Type B pancreatic cell (in vitro differentiated cells): ENCODE results near the gene VAV2. TPM values are rescaled to one million over a fixed set of nuclear protein-coding genes. Genes with fewer than 3 reads are reported as not detected.

Experiments
- DNase-seq: peaks from one replicate; pipeline ENCODE4 v3.0.0; 2021; ENCODE audit warnings: mixed read lengths; ENCODE audit not compliant: unreplicated experiment; ENCODE audit errors: extremely low spot score
- H3K27ac Mint-ChIP-seq: 2 replicates; pipeline ENCODE4 v1.8.0; 2021; ENCODE audit warnings: mild to moderate bottlenecking, mixed read lengths
- H3K27me3 Mint-ChIP-seq: 2 replicates; pipeline ENCODE4 v1.8.0; 2021; ENCODE audit warnings: mixed read lengths
- H3K36me3 Mint-ChIP-seq: 2 replicates; pipeline ENCODE4 v1.8.0; 2021; ENCODE audit warnings: mixed read lengths
- H3K4me1 Mint-ChIP-seq: one replicate; pipeline ENCODE4 v1.8.0; 2021; ENCODE audit warnings: mixed read lengths; ENCODE audit not compliant: unreplicated experiment
- H3K4me3 Mint-ChIP-seq: 2 replicates; pipeline ENCODE4 v1.8.0; 2021; ENCODE audit warnings: mild to moderate bottlenecking, mixed read lengths
- H3K9me3 Mint-ChIP-seq: 2 replicates; pipeline ENCODE4 v1.8.0; 2021; ENCODE audit warnings: mixed read lengths
- CTCF ChIP-seq: fragments of 200-600 bp; sonication (generic); conservative IDR thresholded peaks from 2 replicates; pipeline ENCODE4 v1.5.0; 2021; ENCODE audit warnings: antibody characterized with exemption, mild to moderate bottlenecking
- total RNA-seq: library from RNA; stranded (reverse); gene quantifications from 2 replicates; pipeline ENCODE4 v1.2.1, GENCODE V29; 2021; ENCODE audit warnings: low replicate concordance

VAV2 gene
- total RNA-seq, 1 donor from 2014 or later: 39.4 TPM

DNA sequence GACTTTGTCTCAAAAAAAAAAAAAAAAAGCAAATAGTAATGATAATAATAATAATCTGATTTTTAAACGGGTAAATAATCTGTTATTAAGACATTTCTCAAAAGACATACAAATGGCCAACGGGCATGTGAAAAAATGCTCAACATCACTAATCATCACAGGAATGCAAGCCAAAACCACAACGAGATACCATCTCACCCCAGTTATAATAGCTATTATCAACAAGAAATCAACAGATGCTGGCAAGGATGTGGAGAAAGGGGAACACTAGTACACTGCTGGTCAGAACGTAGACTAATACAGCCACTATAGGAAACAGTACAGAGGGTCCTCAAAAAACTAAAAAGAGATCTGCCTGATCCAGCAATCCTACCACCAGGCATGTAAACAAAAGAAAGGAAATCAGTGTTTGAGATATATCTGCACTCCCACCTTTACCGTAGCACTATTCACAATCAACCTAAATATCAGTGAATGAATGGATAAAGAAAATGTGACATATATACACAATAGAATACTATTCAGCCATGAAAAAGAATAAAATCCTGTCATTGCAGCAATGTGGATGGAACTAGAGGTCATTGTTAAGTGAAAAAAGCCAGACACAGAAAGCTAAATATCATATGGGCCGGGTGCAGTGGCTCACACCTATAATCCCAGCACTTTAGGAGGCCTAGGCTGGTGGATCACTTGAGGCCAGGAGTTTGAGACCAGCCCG, 24.9 kb downstream of the VAV2 start:
- H3K27me3 Mint-ChIP-seq: no peaks in the 10 kb centered on the region
- no peak overlapping the region for H3K4me3 Mint-ChIP-seq
- peaks cover 19% of the 10 kb centered on the region for H3K4me1 Mint-ChIP-seq
- peaks cover 8% of the 10 kb centered on the region for H3K36me3 Mint-ChIP-seq
- no peak for DNase-seq
- peaks cover 3% of the 10 kb centered on the region for H3K9me3 Mint-ChIP-seq
- no peak overlapping the region for H3K27ac Mint-ChIP-seq
- TF ChIP-seq CTCF: no peak

DNA sequence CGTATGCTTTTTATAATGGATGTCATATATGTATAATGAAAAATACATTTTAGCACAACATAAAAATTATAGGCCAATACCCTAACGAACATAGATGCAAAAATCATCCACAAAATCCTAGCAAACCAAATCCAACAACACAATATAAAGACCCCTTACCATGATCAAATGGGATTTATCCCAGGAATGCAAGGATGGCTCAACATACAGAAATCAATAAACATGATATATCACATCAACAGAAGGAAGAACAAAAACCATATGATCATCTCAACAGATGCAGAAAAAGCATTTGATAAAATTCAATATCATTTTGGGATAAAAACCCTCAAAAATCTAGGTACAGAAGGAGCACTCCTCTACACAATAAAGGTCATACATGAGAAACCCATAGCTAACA, 27.7 kb downstream of the VAV2 start:
- no peaks in the 10 kb centered on the region for H3K27me3 Mint-ChIP-seq
- no peak for DNase-seq
- no peak for TF ChIP-seq CTCF
- H3K4me1 Mint-ChIP-seq: peaks cover 22% of the 10 kb centered on the region
- no peak overlapping the region for H3K4me3 Mint-ChIP-seq
- no peak overlapping the region for H3K27ac Mint-ChIP-seq
- H3K36me3 Mint-ChIP-seq: peaks cover 8% of the 10 kb centered on the region
- peaks cover 3% of the 10 kb centered on the region for H3K9me3 Mint-ChIP-seq

DNA sequence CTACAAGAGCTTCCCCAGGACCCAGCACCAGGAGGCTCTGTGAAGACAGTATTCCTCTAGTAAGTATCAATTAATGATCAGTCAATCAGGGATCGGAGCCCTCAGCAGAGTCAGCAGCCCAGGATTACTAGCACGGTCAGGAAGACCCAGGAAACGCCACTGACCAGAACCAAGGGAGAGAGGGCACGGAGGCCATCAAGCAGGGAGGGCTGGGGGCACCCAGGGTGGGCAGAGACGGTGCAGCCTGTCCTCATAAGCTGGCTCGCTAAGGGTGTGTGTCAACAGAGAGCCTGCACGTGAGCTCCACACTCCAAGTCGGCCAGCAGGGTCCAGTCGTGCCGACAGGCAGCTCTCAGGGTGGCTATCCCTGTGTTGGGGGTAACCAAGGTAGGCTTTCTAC, 29.0 kb downstream of the VAV2 start:
- DNase-seq: no peak
- Mint-ChIP-seq H3K4me1 (peaks cover 31% of the 10 kb centered on the region), H3K9me3 (peaks cover 3% of the 10 kb centered on the region), H3K4me3 (no peak overlapping the region), H3K27ac (no peak overlapping the region), H3K27me3 (no peaks in the 10 kb centered on the region), H3K36me3 (peaks cover 8% of the 10 kb centered on the region)
- no peak for TF ChIP-seq CTCF

GRCh38 chr9:133962341-133962740, 29.8 kb downstream of the VAV2 start:
- peaks cover 3% of the 10 kb centered on the region for H3K9me3 Mint-ChIP-seq
- peaks cover 5% of the 10 kb centered on the region for H3K36me3 Mint-ChIP-seq
- no peak for DNase-seq
- no peaks in the 10 kb centered on the region for H3K27me3 Mint-ChIP-seq
- H3K27ac Mint-ChIP-seq: no peak overlapping the region
- no peak for TF ChIP-seq CTCF
- H3K4me1 Mint-ChIP-seq: peaks cover 31% of the 10 kb centered on the region
- no peak overlapping the region for H3K4me3 Mint-ChIP-seq

GRCh38 chr9:133961226-133962165, 30.6 kb downstream of the VAV2 start:
- Mint-ChIP-seq H3K36me3 (peaks cover 5% of the 10 kb centered on the region), H3K4me1 (peaks cover 37% of the 10 kb centered on the region), H3K27ac (no peak overlapping the region), H3K4me3 (no peak overlapping the region), H3K27me3 (no peaks in the 10 kb centered on the region), H3K9me3 (peaks cover 3% of the 10 kb centered on the region)
- DNase-seq: no peak
- TF ChIP-seq CTCF: no peak
